Endothelial cell of umbilical vein (primary cell): ENCODE measurements around the gene ZSCAN5B. TPM values are rescaled to one million over a fixed set of nuclear protein-coding genes. Genes with fewer than 3 reads are reported as not detected.

ENCODE experiments used
- BruUV-seq: library from RNA; stranded (reverse); fragments of 400-500 nt; replicated peaks from 2 replicates; lab custom pipeline; 2021; lab: Mats Ljungman, UMichigan
- CTCF ChIA-PET: fragments of 300-600, 350-600 bp; sonication (Branson Sonifier 250); formaldehyde crosslinking; loops from one replicate; lab custom pipeline; 2021; ENCODE audit warnings: antibody characterized with exemption, inconsistent platforms; lab: Charles Lee
- POLR2A ChIA-PET: fragments of 300-600, 350-600 bp; sonication (Branson Sonifier 250); formaldehyde crosslinking; loops from one replicate; lab custom pipeline; 2021; ENCODE audit warnings: antibody characterized with exemption, inconsistent platforms; lab: Charles Lee
- DNase-seq: peaks from one replicate; pipeline ENCODE4 v3.0.0-alpha.2; 2011; ENCODE audit warnings: low read depth, low spot score
- FAIRE-seq: peaks from 2 replicates; lab custom pipeline; 2011; peaks lifted over from hg19 to GRCh38; lab: Jason Lieb, UNC
- H2AFZ ChIP-seq: 2 replicates; pipeline ENCODE4 v1.6.0; 2012; ENCODE audit warnings: low read depth, low read length, control low read depth, inconsistent platforms
- H3K27ac ChIP-seq: 2 replicates; pipeline ENCODE4 v1.5.1; 2011; ENCODE audit warnings: low read depth, mild to moderate bottlenecking, control low read depth, low read length, moderate library complexity; ENCODE audit not compliant: insufficient read depth
- H3K27me3 ChIP-seq, 2 experiments: 2 replicates each; pipeline versions ENCODE4 v1.6.0 to v1.6.1; 2011; ENCODE audit warnings: low read length in 2 of 2, mixed read lengths in 1 of 2; ENCODE audit not compliant: control insufficient read depth in 2 of 2, insufficient read depth in 2 of 2
- H3K36me3 ChIP-seq, 2 experiments: 2 replicates in 1 of 2; 3 replicates in 1 of 2; pipeline ENCODE4 v1.5.1; 2011; ENCODE audit warnings: low read length in 2 of 2, mild to moderate bottlenecking in 1 of 2, moderate library complexity in 1 of 2; ENCODE audit not compliant: control insufficient read depth in 2 of 2, insufficient read depth in 2 of 2; ENCODE audit errors: extremely low read depth in 1 of 2
- H3K4me1 ChIP-seq: 3 replicates; pipeline ENCODE4 v1.5.1; 2011; ENCODE audit warnings: mild to moderate bottlenecking, low read length; ENCODE audit not compliant: control insufficient read depth, insufficient read depth; ENCODE audit errors: extremely low read depth
- H3K4me2 ChIP-seq: 2 replicates; pipeline ENCODE4 v1.6.1; 2011; ENCODE audit warnings: low read length, control low read depth, mixed read lengths; ENCODE audit not compliant: insufficient read depth
- H3K4me3 ChIP-seq, 3 experiments: fragments of 200-600 bp in 1 of 3; sonication (generic), shearing (Covaris generic) in 1 of 3; replicated peaks in 1 of 3; 2 replicates each; pipeline ENCODE4 v1.5.1; 2011 to 2016; ENCODE audit warnings: control low read depth in 3 of 3, low read length in 3 of 3, mild to moderate bottlenecking in 2 of 3, inconsistent platforms in 1 of 3, low read depth in 1 of 3, moderate library complexity in 1 of 3; ENCODE audit not compliant: insufficient read depth in 1 of 3
- H3K79me2 ChIP-seq: 2 replicates; pipeline ENCODE4 v1.6.0; 2012; ENCODE audit warnings: low read length, inconsistent platforms; ENCODE audit not compliant: control insufficient read depth, insufficient read depth
- H3K9ac ChIP-seq: replicated peaks from 2 replicates; pipeline ENCODE3; 2011; ENCODE audit warnings: low read length, control low read depth; ENCODE audit not compliant: insufficient read depth; ENCODE audit errors: extremely low read depth
- H3K9me1 ChIP-seq: replicated peaks from 3 replicates; pipeline ENCODE4 v1.6.0; 2011; ENCODE audit warnings: mild to moderate bottlenecking, low read length; ENCODE audit not compliant: control insufficient read depth, insufficient read depth; ENCODE audit errors: extremely low read depth
- H3K9me3 ChIP-seq: replicated peaks from 2 replicates; pipeline ENCODE4 v1.5.1; 2012; ENCODE audit warnings: low read length, inconsistent platforms; ENCODE audit not compliant: control insufficient read depth, insufficient read depth
- H4K20me1 ChIP-seq: replicated peaks from 2 replicates; pipeline ENCODE3; 2011; ENCODE audit warnings: mild to moderate bottlenecking, low read length; ENCODE audit not compliant: control insufficient read depth, insufficient read depth; ENCODE audit errors: extremely low read depth
- EZH2 ChIP-seq: IDR thresholded peaks from 2 replicates; pipeline ENCODE4 v1.6.1; 2012; ENCODE audit warnings: borderline replicate concordance, low read depth, mild to moderate bottlenecking, moderate library complexity, low read length, inconsistent platforms; ENCODE audit not compliant: severe bottlenecking
- FOS ChIP-seq: IDR thresholded peaks from 2 replicates; pipeline ENCODE4 v1.6.1; 2011; ENCODE audit warnings: mild to moderate bottlenecking, low read length, moderate library complexity, borderline replicate concordance; ENCODE audit not compliant: insufficient read depth
- GATA2 ChIP-seq: IDR thresholded peaks from 2 replicates; pipeline ENCODE4 v1.7.0; 2011; ENCODE audit warnings: low read depth, mild to moderate bottlenecking, moderate library complexity, mixed read lengths, low read length; ENCODE audit not compliant: insufficient read length, insufficient read depth
- JUN ChIP-seq: IDR thresholded peaks from 2 replicates; pipeline ENCODE4 v1.6.1; 2011; ENCODE audit warnings: borderline replicate concordance, low read depth; ENCODE audit not compliant: insufficient read length, insufficient read depth
- MYC ChIP-seq: IDR thresholded peaks from one replicate; pipeline ENCODE4 v1.6.1; 2011; ENCODE audit warnings: mild to moderate bottlenecking, low read depth, low read length
- POLR2A ChIP-seq: IDR thresholded peaks from 2 replicates; pipeline ENCODE4 v1.6.1; 2012; ENCODE audit warnings: low read depth, mild to moderate bottlenecking, control low read depth, low read length
- POLR2AphosphoS5 ChIP-seq: IDR thresholded peaks from 2 replicates; pipeline ENCODE4 v1.6.1; 2012; ENCODE audit warnings: low read depth, mild to moderate bottlenecking, control low read depth, low read length, moderate library complexity; ENCODE audit not compliant: insufficient read depth
- dilution Hi-C: fragments of 300-500 bp; cut with MboI; formaldehyde crosslinking; loops from one replicate; pipeline ENCODE4 v1.15.0; 2019; ENCODE audit warnings: low sequenced_read_pairs; ENCODE audit not compliant: extremely low pct_ligation_motif_present
- intact Hi-C: fragments of 100-400 bp; cut with micrococcal nuclease; formaldehyde crosslinking; loops from one replicate; pipeline ENCODE4 v1.10.0; 2022
- polyA plus RNA-seq, 4 experiments: library from polyadenylated mRNA; depleted of rRNA in 3 of 4; stranded (reverse) in 3 of 4; unstranded in 1 of 4; fragments of >200 nt; gene quantifications; 2 replicates each; pipeline versions ENCODE4 v1.2.1 to v1.2.3, GENCODE V29; 2011 to 2012; ENCODE audit warnings: missing spikeins in 1 of 4
- total RNA-seq: library from RNA; stranded (reverse); gene quantifications from 2 replicates; pipeline ENCODE4 v1.2.3, GENCODE V29; 2021
- TF ChIP-seq, protein P1 (sequence below): IDR thresholded peaks from 2 replicates; pipeline ENCODE4 v1.6.1; 2011; ENCODE audit not compliant: insufficient read depth, insufficient read length
- TF ChIP-seq, protein P2 (sequence below), 2 donors: IDR thresholded peaks; 1 replicate in 1 of 2; 2 replicates in 1 of 2; pipeline ENCODE4 v1.5.1; 2011; ENCODE audit warnings: low read length in 2 of 2, mild to moderate bottlenecking in 2 of 2, moderate library complexity in 2 of 2, control low read depth in 1 of 2, inconsistent platforms in 1 of 2, low read depth in 1 of 2; ENCODE audit not compliant: insufficient read depth in 1 of 2; ENCODE audit errors: extremely low read depth in 1 of 2

ZSCAN5B gene
- total and polyA plus RNA-seq, 2 donors (not counting 3 experiments of a cell fraction or from before 2014, with no cell fraction given): 0.07 TPM; not detected in 1

GRCh38 chr19:56170261-56170660 is 27.3 kb downstream of the ZSCAN5B start:
- Histone ChIP-seq H3K27ac (no peak overlapping the region), H3K4me1 (no peaks in the 10 kb centered on the region), H3K4me3 (no peak overlapping the region), H3K36me3 (no peaks in the 10 kb centered on the region), H4K20me1 (no peaks in the 10 kb centered on the region), H3K27me3 (peaks cover 0 to 2% of the 10 kb centered on the region in 2 experiments), H3K9me3 (no peaks in the 10 kb centered on the region), H3K9me1 (no peaks in the 10 kb centered on the region), H3K4me2 (no peak overlapping the region), H2AFZ (no peak overlapping the region), H3K79me2 (no peaks in the 10 kb centered on the region), H3K9ac (no peak overlapping the region)
- ChIA-PET CTCF (interaction anchor here (1.0 to 13.9 kb wide), 6 partner anchors 13 to 538 kb away, joined by 4 to 328 read pairs (median 12); no protein-coding TSS in a partner anchor), POLR2A (no interaction called here)
- dilution Hi-C loops: no loop called here
- DNase-seq (no peak), FAIRE-seq (no peak)
- BruUV-seq: no TSS peak
- intact Hi-C loops: loop anchor here (5.0 kb wide), 2 partner anchors 48 to 82 kb away; partner anchors contain the start of gene ZNF787
- TF ChIP-seq MYC (no peak), POLR2A (no peak), EZH2 (no peak), JUN (no peak), POLR2AphosphoS5 (no peak), GATA2 (no peak), FOS (no peak)
- TF ChIP-seq, protein P1, sequence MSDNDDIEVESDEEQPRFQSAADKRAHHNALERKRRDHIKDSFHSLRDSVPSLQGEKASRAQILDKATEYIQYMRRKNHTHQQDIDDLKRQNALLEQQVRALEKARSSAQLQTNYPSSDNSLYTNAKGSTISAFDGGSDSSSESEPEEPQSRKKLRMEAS: no peak
- TF ChIP-seq, protein P2, sequence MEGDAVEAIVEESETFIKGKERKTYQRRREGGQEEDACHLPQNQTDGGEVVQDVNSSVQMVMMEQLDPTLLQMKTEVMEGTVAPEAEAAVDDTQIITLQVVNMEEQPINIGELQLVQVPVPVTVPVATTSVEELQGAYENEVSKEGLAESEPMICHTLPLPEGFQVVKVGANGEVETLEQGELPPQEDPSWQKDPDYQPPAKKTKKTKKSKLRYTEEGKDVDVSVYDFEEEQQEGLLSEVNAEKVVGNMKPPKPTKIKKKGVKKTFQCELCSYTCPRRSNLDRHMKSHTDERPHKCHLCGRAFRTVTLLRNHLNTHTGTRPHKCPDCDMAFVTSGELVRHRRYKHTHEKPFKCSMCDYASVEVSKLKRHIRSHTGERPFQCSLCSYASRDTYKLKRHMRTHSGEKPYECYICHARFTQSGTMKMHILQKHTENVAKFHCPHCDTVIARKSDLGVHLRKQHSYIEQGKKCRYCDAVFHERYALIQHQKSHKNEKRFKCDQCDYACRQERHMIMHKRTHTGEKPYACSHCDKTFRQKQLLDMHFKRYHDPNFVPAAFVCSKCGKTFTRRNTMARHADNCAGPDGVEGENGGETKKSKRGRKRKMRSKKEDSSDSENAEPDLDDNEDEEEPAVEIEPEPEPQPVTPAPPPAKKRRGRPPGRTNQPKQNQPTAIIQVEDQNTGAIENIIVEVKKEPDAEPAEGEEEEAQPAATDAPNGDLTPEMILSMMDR (IDR thresholded peaks at IDR 0.05; ENCODE audit: extremely low read depth in 1 of 2, insufficient read depth in 1 of 2, low read depth in 1 of 2, low read length in 2 of 2): no peak
